ENCODE measurements around the gene TST.

Gene TST

GRCh38 chr22:36988075-36988832, 31.0 kb downstream of the TST start:
- Histone ChIP-seq H3K4me3 (replicated peaks; ENCODE audit: insufficient read depth, low read length) (no peak overlapping the region), H3K27me3 (ENCODE audit: insufficient read depth, poor library complexity, severe bottlenecking) (peaks cover 23% of the 10 kb centered on the region), H3K27ac (replicated peaks) (no peak overlapping the region)
- DNase-seq (ENCODE audit: low read depth in 1 of 2, low spot score in 1 of 2): no peak
- TF ChIP-seq CTCF (IDR thresholded peaks at IDR 0.05; ENCODE audit: insufficient read depth, low read length) (no peak), POLR2AphosphoS5 (IDR thresholded peaks at IDR 0.05; ENCODE audit: low read depth) (no peak)

- no peak overlapping the region for H3K4me3 ChIP-seq (replicated peaks; ENCODE audit: insufficient read depth, low read length)
- H3K27ac ChIP-seq (replicated peaks): no peak overlapping the region
- TF ChIP-seq CTCF (IDR thresholded peaks at IDR 0.05; ENCODE audit: insufficient read depth, low read length) (peak; percentile 90), GABPA (IDR thresholded peaks at IDR 0.05; ENCODE audit: low read depth) (no peak)
- H3K27me3 ChIP-seq (ENCODE audit: insufficient read depth, poor library complexity, severe bottlenecking): peaks cover 14% of the 10 kb centered on the region
- DNase-seq (ENCODE audit: low read depth in 1 of 2, low spot score in 1 of 2): peak in 1 of 2 experiments; percentile 64
These were observed 32.9 kb downstream of the TST start for GRCh38 chr22:36986242-36986821.

GRCh38 chr22:36985211-36985889, 33.9 kb downstream of the TST start:
- Histone ChIP-seq H3K27me3 (ENCODE audit: insufficient read depth, poor library complexity, severe bottlenecking) (peaks cover 8% of the 10 kb centered on the region), H3K27ac (replicated peaks) (no peak overlapping the region), H3K4me3 (replicated peaks; ENCODE audit: insufficient read depth, low read length) (no peak overlapping the region)
- no peak for DNase-seq (ENCODE audit: low read depth in 1 of 2, low spot score in 1 of 2)
- no peak for TF ChIP-seq SPI1 (IDR thresholded peaks at IDR 0.05; ENCODE audit: borderline replicate concordance, low read depth)
- no peak for TF ChIP-seq REST (IDR thresholded peaks at IDR 0.05; ENCODE audit: insufficient replicate concordance, low read depth)
- TF ChIP-seq GABPA (IDR thresholded peaks at IDR 0.05; ENCODE audit: low read depth): no peak
- TF ChIP-seq POLR2AphosphoS5 (IDR thresholded peaks at IDR 0.05; ENCODE audit: low read depth): no peak
- TF ChIP-seq CTCF (IDR thresholded peaks at IDR 0.05; ENCODE audit: insufficient read depth, low read length): no peak

GRCh38 chr22:36982136-36982535, 37.1 kb downstream of the TST start:
- Histone ChIP-seq H3K27me3 (ENCODE audit: insufficient read depth, poor library complexity, severe bottlenecking) (no peaks in the 10 kb centered on the region), H3K27ac (replicated peaks) (no peak overlapping the region), H3K4me3 (replicated peaks; ENCODE audit: insufficient read depth, low read length) (no peak overlapping the region)
- TF ChIP-seq SPI1 (IDR thresholded peaks at IDR 0.05; ENCODE audit: borderline replicate concordance, low read depth) (no peak), POLR2AphosphoS5 (IDR thresholded peaks at IDR 0.05; ENCODE audit: low read depth) (no peak), CTCF (IDR thresholded peaks at IDR 0.05; ENCODE audit: insufficient read depth, low read length) (no peak), GABPA (IDR thresholded peaks at IDR 0.05; ENCODE audit: low read depth) (no peak), REST (IDR thresholded peaks at IDR 0.05; ENCODE audit: insufficient replicate concordance, low read depth) (no peak)
- peak in 1 of 2 experiments; percentile 11 for DNase-seq (ENCODE audit: low read depth in 1 of 2, low spot score in 1 of 2)
